ENCODE data around the gene MKS1.
A peak's percentile ranks its signal among the peaks of the same experiment; 100 is the strongest.

The MKS1 gene

GRCh38 chr17:58219007-58219788 is at the start of gene MKS1:
Gene MKS1, minus strand, starts transcription at chr17:58219255. Its CDS starts 25 bp downstream, at chr17:58219230.
- peak; percentile 88 to 93 for DNase-seq (ENCODE audit: low read depth in 1 of 2, low spot score in 1 of 2)

- no peak for DNase-seq (ENCODE audit: low read depth in 1 of 2, low spot score in 1 of 2)
Observed at GRCh38 chr17:58268326-58268725, 49.3 kb upstream of the MKS1 start.

DNA sequence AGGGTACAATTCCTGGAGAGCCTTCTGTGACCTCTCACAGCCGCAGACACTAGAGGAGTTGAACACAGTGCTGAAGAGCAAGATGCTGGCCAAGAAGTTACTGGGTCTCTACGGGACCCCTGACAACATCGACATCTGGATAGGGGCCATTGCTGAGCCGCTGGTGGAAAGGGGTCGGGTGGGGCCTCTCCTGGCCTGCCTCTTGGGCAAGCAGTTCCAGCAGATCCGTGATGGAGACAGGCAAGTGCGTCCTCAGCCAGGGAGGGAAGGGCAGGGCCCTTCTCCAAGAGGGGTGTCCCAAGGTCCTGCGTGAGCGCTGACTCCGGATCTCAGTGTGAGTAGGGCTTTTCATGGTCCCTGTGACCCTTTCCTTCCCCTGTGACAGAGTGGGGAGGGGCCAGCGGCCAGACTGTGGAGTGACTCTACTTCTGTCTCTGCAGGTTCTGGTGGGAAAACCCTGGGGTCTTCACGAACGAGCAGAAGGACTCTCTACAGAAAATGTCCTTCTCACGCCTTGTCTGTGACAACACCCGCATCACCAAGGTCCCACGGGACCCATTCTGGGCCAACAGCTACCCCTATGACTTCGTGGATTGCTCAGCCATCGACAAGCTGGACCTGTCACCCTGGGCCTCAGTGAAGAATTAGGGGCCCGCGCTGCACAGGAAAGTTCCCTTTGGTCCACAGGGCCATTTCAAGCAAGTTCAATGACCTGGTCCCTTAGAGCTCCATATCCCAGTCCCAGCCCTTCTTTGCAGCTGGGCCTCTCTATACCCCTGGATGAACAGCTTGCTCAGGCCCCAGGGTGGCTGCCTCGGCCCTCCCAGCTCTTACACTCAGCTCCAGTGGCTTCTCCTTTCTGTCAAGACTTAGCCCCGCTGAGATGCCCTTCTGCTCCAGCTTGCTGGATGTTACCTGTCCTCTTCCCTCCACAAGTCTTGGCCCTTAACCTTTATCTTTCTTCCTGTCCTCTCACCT is 48.6 kb upstream of the MKS1 start:
- DNase-seq (ENCODE audit: low read depth in 1 of 2, low spot score in 1 of 2) = no peak

GRCh38 chr17:58265902-58266875 is 47.1 kb upstream of the MKS1 start:
- no peak for DNase-seq (ENCODE audit: low read depth in 1 of 2, low spot score in 1 of 2)

DNA sequence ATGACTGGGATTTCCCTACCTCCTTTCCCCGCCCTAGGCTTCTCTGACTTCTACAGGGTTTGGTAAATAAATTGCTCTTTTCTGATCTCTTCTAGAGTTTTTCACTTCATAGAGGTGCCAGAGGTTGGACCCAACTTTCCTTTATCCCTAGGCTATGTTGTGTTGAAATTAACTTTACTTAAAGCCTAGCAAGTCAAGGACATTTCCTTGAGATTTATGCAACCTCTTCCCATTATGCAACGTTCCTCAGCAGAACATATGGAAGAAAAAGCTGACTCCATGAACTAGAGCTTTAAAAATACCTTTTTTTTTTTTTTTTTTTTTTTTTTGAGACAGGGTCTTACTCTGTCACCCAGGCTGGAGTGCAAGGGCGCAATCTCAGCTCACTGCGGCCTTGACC is 46.2 kb upstream of the MKS1 start:
- no peak for DNase-seq (ENCODE audit: low read depth in 1 of 2, low spot score in 1 of 2)

- DNase-seq (ENCODE audit: low read depth in 1 of 2, low spot score in 1 of 2) = no peak
Observed at GRCh38 chr17:58264407-58265103, 45.5 kb upstream of the MKS1 start.

DNA sequence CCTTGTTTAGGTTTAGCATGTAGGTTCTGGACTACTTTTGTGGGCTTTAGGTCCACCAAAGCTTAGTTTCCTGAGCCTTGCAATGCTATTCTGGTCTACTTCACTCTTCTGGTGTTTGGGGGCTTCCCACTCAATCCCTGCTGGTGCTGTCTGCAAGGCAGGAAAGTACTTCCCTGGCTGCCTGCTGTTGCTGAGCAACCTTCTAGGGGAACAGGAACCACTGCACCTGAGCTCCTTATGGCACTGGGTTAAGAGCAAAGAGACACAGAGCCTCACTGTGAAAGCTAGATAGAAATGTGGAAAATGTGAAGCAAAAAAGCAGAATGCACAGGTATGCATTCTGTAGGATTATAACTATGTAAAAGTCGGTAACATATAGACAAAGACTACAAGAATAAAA is 44.7 kb upstream of the MKS1 start:
- DNase-seq (ENCODE audit: low read depth in 1 of 2, low spot score in 1 of 2) = no peak

DNA sequence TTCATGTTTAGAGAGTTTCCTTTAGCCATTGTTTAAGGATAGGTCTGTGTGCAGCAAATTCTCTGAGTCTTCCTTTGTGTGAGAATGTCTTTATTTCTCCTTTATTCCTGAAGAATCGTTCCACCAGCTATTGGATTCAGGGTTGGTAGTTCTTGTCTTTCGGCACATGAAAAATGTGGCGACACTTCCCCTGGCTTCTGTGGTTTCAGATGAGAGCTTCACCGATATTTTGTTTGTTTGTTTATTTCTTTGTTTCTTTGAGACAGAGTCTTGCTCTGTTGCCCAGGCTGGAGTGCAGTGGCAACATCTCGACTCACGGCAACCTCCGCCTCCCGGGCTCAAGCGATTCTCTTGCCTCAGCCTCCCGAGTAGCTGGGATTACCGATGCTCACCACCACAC is 43.1 kb upstream of the MKS1 start:
- no peak for DNase-seq (ENCODE audit: low read depth in 1 of 2, low spot score in 1 of 2)

DNA sequence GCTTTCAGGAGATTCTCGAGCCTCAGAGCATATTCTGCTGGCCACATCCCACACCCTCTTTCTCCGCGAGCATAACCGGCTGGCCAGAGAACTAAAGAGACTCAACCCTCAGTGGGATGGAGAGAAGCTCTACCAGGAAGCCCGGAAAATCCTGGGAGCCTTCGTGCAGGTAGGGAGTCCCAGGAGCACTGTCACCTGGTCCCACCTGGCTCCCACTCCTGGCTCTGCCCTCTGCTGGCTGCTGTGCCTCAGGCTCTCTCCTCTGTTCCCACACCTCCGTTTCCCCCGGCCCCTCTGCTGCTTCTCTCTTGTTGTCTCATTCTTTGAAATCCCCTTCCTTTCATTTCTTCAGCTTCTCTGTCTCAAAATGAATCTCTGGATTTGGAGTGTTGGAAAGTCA is 35.7 kb upstream of the MKS1 start:
- DNase-seq (ENCODE audit: low read depth in 1 of 2, low spot score in 1 of 2) = no peak

DNA sequence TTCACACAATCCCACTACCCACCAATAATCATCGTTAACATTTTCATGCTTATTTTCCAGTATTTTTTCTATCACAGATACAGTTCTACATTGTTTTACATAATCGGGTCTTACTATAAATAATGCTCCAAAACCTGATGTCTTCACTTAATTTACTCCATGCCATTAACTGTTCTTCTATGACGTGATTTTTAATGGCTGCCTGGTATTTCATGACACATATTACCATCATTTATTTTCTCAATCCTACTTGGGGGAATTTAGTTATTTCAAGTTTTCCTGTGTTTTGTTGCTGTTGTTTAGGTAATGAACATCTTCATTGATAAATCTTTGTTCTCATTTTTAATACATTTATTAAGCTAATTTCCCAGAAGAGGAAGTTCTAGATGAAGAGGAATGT is 34.0 kb upstream of the MKS1 start:
- no peak for DNase-seq (ENCODE audit: low read depth in 1 of 2, low spot score in 1 of 2)

- DNase-seq (ENCODE audit: low read depth in 1 of 2, low spot score in 1 of 2) = no peak
Observed at GRCh38 chr17:58252141-58252540, 33.1 kb upstream of the MKS1 start.

- DNase-seq (ENCODE audit: low read depth in 1 of 2, low spot score in 1 of 2) = no peak
Observed at GRCh38 chr17:58250344-58251011, 31.4 kb upstream of the MKS1 start.

GRCh38 chr17:58249270-58250133 is 30.4 kb upstream of the MKS1 start:
- peak; percentile 55 to 70 for DNase-seq (ENCODE audit: low read depth in 1 of 2, low spot score in 1 of 2)

DNA sequence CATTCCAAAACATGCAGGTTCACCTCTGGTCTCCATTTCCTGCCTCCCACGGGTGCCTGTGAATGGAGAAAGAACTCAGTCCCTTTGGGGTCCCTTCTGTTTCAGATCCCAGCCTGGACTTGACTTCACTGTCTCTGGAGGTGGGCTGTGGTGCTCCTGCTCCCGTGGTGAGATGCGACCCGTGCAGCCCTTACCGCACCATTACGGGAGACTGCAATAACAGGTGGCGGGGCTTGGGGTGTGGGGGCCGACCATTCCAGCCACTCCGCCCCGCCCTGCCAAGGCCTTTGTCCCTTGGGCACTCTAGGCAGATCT is 29.9 kb upstream of the MKS1 start:
- no peak for DNase-seq (ENCODE audit: low read depth in 1 of 2, low spot score in 1 of 2)

DNA sequence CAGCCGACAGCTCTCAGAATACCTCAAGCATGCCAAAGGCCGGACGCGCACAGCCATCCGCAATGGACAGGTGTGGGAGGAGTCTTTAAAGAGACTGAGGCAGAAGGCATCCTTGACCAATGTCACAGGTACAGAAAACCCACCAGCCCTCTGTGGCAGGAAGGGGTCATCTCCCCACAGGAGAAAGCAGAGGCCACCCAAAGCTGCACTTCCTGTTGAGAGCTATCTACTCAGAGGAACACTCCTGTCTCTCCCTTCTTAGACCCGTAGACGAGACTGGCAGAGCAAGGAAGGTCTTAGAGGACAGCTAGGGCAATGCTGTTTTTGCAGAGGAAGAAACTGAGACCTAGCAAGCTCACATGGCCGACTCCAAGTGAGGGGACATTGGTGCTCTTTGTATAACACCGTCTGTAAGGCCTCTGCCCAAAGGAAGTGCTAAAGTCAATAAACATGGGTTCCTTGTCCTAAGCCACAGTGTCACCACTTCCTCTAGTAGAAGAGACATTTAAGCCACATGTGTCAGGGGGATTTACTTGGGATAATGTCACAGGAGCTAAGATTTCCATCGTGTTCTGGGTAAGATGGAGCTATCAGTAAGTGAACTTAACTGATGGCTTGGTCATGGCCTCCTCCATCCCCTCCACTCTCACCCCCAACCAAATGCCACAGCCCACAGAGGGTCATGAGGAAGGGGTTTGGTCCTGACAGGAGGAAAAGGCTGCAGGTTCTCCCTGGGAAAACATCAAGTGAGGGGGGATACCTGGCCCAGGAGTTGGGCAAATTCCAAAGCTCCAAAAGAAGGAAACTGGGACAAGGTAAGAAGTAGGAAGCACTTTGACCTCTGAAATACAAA is 28.7 kb upstream of the MKS1 start:
- no peak for DNase-seq (ENCODE audit: low read depth in 1 of 2, low spot score in 1 of 2)

GRCh38 chr17:58246781-58247180 is 27.7 kb upstream of the MKS1 start:
- no peak for DNase-seq (ENCODE audit: low read depth in 1 of 2, low spot score in 1 of 2)

GRCh38 chr17:58246104-58246740 is 27.2 kb upstream of the MKS1 start:
- DNase-seq (ENCODE audit: low read depth in 1 of 2, low spot score in 1 of 2) = no peak

All from activated T-helper 1 cell treated with anti-CD3 and anti-CD28 coated beads, Interleukin-2, amount 50 U/mL, for 16 hours (primary cell).